GM18502 (cell line): ENCODE data around the gene RNF112.

Source experiments
- ATAC-seq: cut with Tn5 transposase; IDR thresholded peaks from one replicate; pipeline ENCODE4 v1.9.1; 2021; ENCODE audit warnings: mild to moderate bottlenecking; ENCODE audit not compliant: unreplicated experiment, poor library complexity

The RNF112 gene

GRCh38 chr17:19410875-19411620 is at the start of gene RNF112:
Gene RNF112 (plus strand): TSS chr17:19411232. CDS start chr17:19411409, 177 bp downstream.
- no peak for ATAC-seq

GRCh38 chr17:19361326-19361725 is 49.7 kb upstream of the RNF112 start:
- no peak for ATAC-seq

GRCh38 chr17:19361944-19362276 is 49.1 kb upstream of the RNF112 start:
- no peak for ATAC-seq

GRCh38 chr17:19362277-19363113 is 48.5 kb upstream of the RNF112 start, which contains the start of gene B9D1:
Gene B9D1 (minus strand): TSS chr17:19362723. CDS start chr17:19362569, 154 bp downstream.
- ATAC-seq, result peak; percentile 82

GRCh38 chr17:19363114-19363438 is 48.0 kb upstream of the RNF112 start:
- ATAC-seq, result no peak

GRCh38 chr17:19363460-19364035 is 47.5 kb upstream of the RNF112 start:
- no peak for ATAC-seq

- ATAC-seq, result no peak
Observed at GRCh38 chr17:19364699-19365498, 46.1 kb upstream of the RNF112 start.

- ATAC-seq, result no peak
Observed at GRCh38 chr17:19365499-19365817, 45.6 kb upstream of the RNF112 start.

GRCh38 chr17:19365833-19366636 is 45.0 kb upstream of the RNF112 start:
- ATAC-seq, result no peak

- ATAC-seq, result no peak
Observed at GRCh38 chr17:19366637-19366972, 44.4 kb upstream of the RNF112 start.

- ATAC-seq, result no peak
Observed at GRCh38 chr17:19368229-19368628, 42.8 kb upstream of the RNF112 start.

GRCh38 chr17:19369107-19369778 is 41.8 kb upstream of the RNF112 start:
- ATAC-seq, result no peak

GRCh38 chr17:19369846-19370492 is 41.1 kb upstream of the RNF112 start:
- no peak for ATAC-seq

- no peak for ATAC-seq
Observed at GRCh38 chr17:19370493-19370960, 40.5 kb upstream of the RNF112 start.

- no peak for ATAC-seq
Observed at GRCh38 chr17:19371259-19372010, 39.6 kb upstream of the RNF112 start.

GRCh38 chr17:19372011-19372370 is 39.0 kb upstream of the RNF112 start:
- no peak for ATAC-seq

- ATAC-seq, result no peak
Observed at GRCh38 chr17:19372439-19372838, 38.6 kb upstream of the RNF112 start.

- ATAC-seq, result no peak
Observed at GRCh38 chr17:19372866-19373504, 38.0 kb upstream of the RNF112 start.
